Measurements from ENCODE around the gene MAST4.
"Not testable (repeated sequence)": the region's sequence is repeated elsewhere in the genome, so short reads cannot be mapped to it uniquely, and the experiment has no call there.

MAST4 gene

DNA sequence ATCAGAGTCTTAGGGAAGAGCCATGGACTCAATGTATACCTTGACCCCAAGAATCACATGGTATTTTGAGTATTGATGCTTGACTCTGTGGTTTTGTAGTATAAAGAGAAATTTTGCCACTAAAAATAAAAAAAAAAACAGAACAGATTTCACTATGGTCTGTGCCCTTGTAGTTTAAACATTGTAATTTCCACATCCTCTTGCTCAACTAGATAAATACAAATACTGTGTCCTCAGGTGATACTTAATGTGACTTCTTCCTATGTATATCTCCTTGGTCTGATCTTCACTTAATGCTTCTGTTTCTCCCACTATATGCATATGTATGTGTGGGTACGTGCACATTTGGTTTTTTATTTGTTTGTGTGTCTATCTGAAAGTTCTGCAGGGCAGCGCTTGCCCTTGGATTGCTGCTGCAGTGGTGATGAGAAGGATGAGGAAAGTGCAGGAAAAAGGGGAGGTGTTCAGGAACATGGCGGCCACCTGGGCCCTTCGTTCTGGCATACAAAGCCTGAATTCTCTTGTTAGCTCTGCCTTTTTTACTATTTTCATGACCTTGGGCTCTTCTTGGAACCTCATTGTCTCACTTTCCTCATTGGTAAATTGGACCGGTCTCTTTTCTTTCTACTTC is 222.2 kb downstream of the MAST4 start:
- DNase-seq = no peak

DNA sequence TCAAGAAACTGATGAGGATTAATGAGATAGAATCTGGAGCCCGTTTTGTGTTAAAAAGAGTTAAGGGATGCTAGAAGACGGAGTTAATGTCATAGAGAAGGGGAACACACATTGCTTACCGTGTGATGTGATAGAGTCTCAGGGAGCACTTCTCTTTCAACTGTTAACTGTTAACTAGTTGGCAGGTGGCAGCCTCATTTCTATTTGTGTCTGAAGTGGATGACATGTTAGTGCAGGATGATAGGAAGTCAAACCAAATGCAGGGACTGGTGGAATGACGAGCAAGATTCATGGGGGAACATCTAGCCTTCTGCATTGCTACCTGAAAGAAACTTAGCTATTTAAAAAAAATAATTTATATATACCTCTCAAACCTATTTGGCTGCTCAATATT is 222.7 kb downstream of the MAST4 start:
- DNase-seq = no peak

DNA sequence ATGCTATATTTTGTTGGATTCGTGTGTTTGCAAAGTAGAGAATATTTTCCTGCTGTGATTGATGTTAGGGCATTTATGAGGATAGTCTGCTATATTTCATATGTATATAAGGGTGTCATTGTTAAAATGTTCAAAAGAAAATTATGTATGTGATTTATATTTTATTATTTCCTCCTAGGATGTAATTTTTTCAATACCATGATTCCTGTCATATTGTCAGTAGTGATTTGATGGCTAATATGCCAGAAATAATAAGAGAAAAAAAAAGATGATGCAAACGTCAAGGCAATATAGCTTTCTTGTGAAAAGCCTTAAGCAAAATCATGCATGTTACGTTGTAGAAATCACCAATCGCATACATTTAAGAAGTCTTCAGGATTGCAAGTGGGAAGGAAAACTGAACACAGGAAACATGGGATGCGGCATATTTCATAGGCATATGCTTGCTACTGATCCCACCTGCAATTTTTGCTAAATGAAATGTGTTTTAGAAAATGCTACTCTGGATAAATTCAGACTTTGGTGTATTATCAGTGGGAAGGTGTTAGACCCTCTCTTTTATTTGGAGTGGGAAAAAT is 224.5 kb downstream of the MAST4 start:
- DNase-seq = no peak

DNA sequence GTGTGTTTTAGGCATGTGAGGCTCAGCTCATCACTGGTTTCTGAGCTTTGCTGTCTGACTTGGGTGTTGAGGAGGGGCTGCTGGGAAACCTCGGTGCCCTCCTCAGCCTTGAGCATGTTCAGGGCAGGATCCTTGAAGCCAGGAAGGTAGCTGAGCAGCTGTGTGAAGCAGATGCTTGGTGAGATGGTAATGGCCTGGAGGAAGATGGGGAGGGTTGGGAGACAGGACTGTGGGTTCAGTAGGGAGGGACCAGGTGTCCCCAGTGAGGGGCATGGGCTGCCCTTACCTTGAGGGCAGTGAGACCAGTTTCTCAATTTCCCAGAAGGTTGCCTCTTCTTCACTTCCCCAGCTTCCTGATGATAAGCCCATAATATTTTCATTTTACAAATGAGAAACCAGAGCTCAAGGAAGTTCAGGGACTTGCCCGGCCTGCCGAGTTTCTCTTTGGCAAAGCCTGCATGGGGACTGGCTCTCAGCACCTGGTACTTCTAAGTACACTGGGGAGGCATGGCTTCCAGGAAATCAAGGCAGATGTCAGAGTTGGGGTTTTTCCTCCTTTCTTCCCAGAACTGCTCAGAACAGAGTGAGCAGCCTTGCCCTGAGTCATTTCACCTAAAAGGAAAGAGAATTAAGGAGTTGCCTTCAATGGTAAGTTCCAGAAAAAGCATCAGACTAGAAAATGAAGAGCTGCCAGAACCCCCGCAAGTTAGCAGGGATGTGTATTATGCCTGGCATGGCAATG is 225.7 kb downstream of the MAST4 start:
- DNase-seq = peak in 2 of 4 experiments; percentile 15 to 19

DNA sequence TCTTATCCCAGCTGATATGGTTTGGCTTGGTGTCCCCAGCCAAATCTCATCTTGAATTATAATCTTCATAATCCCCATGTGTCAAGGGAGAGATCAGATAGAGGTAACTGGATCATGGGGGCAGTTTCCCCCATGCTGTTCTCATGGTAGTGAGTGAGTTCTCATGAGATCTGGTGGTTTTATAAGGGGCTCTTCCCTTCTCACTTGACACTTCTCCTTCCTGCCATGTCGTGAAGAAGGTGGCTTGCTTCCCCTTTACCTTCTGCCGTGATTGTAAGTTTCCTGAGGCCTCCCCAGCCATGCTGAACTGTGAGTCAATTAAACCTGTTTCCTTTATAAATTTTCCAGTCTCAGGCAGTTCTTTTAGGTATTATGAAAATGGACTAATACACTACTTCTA is 226.7 kb downstream of the MAST4 start:
- not testable (repeated sequence) for DNase-seq

DNA sequence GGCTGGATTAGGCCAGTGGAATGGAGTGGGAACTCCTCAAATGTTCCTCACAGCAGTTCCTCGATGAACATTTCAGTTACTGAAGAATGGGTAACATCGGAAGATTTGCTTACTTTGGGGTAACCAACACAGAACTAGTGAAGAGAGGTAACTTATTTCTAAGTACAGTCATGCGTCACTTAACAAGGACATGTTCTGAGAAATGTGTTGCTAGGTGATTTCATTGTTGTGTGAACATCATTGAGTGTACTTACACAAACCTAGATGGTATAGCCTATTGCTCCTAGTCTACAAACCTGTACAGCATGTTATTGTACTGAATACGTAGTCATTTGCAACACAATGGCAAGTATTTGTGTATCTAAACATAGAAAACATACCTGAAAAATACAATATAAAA is 228.3 kb downstream of the MAST4 start:
- DNase-seq = no peak

DNA sequence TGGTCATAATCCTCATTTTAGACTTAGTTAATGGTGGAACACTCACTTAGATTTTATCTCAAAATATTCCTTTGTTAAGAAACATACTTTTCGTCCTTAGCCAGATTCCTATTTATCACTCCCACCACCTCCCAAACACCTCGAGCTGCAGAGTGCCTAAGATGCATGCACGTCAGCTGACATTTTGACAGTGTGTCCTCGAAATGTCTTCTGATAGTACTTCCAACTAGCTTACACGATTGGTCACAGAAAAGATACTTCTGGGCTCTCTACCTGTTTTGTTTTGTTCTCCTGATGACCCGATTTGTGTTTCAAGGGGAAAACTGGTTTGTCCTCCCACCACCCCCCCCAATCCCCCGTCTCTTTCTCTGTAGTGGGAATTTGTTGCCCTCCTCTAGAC is 230.1 kb downstream of the MAST4 start:
- DNase-seq = no peak

DNA sequence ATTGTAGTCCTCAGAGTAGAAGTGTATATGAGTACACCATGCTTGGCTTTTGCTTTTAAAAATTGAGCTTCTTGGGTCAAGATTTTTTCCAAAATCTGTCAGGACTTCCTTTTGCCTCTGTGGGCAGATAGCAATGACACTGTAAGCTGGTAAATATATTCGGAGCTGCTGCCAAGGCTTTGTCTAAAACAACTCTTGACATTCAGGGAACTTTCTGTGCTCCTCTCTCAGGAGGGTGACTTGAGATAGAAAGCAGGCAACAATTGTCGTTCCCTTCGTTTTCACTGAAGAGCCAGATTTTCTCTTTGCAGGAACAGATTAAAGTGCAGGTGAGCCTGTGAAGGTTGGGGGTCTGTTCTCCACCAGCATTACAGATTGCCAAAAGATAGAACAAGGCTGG is 230.5 kb downstream of the MAST4 start:
- no peak for DNase-seq

DNA sequence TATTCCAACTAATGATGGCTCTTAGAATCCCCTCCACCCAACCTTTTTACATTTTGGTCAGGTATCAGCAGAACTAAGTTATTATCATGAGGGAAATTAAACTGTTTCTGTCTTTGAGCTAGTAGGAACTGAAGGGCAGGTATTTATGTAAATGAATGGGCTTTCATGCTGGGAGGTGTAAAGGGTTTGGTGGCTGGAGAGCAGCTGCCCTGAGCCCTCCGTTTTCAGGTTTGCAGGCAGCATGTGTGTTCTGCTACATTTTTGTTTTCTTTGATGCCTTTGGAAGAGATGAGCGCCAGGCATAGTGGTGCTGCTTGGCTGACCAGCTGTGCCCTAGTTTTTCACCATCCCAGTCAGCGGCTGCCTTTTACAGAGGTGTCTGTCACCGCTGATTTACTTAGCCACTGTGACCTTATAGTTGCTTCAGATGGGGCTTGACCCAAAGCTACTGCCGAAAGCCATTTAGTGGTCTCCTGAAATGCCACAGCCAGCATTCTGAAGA is 231.9 kb downstream of the MAST4 start:
- DNase-seq = no peak

DNA sequence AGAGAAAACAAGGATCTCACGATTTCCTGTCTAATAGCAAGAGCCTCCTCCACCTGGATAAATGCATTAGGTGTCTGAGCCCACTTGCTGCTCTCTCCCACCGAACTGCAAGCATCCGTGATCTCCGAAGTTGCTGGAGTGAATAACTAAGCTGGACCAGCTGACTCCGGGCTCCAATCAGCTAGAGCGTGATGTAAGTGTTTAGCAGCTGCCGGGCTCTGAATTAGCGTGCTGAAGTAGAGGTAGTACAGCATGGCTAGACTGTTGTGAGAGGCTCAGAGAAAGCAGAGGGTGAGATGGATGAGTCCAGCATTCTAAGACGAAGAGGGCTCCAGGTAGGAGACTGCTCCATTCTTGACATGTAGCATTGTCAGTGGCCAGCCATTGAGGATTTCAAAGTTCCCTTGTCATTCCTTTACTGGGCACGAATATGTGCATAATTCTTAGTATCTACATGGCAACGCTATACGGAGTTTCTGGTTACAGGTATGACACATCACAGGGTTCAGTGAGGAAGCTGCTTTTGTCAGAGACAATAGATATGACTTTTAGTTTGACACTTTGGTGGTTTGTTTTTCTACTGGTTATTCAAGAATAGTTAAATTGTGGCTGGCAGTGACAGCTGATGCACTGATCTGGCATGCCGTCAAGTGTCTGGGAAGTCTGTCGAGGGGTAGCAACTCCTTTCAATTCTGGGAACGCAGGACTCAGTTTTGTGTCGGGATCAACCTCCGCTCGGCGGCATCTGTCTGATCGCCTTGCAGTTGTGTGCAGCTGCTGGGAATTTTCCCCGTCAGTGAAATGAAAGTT is 232.6 kb downstream of the MAST4 start:
- peak in 3 of 4 experiments; percentile 25 to 36 (median 25) for DNase-seq

DNA sequence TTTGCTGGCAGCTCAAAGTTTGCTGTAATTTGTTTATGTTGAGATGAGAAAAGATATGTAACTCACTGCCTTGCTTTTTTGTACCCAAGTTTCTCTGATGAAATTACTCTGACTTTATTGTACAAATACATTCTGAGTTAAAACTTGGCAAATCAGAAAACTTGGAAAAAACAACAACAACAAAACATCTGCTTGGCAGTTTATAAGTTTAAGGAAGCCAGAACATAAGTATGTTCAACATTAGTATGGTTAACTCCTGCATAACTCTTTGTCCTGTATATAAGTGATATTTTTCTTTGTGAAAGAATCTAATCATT is 233.1 kb downstream of the MAST4 start:
- DNase-seq = no peak

DNA sequence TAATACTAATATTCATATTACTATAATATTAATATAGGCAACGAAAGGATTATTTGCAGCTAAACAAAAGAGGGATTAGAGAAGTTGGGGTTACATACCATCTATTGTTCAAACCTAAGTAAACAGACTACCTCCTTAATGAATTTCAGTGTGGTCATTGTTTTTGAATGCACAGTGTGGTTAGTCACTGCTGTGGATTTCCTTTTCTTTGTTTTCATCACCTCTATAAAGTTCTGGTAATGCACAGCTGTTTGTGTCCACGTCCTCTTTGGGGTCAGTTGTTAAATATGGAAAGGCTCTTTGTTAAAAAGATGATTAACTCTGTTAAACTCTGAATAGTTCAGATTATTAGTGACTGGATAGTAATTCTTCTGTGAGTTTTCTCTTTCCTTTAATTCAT is 233.6 kb downstream of the MAST4 start:
- DNase-seq = no peak

DNA sequence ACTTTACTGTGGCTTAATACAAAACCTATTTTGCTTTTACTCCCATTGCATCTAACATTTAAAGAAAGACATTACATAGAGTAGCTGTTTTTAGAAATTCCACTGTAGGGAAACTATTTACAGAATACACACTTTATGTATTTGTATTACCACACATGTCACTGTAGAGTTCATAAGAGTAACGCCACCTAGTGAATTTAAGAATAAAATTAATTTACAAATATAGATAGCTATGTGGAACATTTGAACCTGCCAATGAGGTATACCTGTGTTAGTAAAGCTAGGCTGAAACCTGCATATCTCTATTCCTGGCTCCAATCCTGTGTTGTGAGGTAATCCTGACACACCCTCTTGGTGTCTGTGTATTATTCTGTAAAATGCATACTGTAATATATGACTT is 234.4 kb downstream of the MAST4 start:
- no peak for DNase-seq

DNA sequence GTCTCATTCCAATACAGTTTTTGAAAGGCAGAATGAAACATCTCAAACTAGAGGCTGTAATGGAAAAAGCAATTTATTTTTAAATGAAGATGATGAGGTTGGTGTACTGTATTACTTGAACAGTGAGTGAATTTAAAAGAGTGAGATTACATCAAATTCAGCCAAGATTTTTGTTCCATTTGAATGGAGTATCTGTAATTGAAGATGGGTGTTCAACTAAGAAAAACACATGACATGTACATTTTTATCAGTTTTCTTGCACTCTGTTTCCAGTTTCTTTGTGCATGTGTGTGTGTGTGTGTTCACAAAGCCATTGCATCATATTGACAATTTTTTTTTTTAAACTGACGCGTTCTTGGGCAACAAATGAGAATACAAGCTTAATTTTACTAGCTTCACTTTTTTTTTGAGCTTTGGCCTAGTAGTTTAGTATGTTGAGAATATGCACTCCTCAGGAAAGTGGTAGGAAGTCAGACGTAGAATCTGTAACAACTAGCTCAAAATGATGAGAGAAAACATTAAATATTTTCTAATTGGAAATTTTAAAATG is 243.5 kb downstream of the MAST4 start:
- DNase-seq = no peak

DNA sequence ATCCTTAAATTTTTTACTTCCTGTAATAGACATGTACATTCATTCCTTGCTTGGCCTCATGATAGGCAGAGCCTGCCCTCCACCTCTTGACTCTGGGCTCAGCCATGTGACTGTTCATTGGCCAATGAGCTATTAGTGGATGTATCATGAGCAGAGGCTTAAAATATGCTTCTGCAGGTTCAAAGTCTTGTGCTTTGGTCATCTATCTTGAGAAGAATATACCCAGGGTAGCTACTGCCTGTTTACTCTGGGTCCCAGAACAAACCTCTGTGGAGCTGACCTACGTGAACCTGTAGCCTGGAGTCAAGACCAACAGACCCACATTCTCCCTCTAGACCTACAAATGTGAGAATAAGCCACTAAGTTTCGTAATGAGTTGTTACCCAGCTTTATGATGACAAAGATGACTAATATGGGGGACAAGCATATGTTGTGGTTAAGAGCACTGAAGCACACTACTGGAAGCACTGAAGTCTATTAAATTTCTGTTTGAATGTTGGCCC is 244.4 kb downstream of the MAST4 start:
- no peak for DNase-seq

DNA sequence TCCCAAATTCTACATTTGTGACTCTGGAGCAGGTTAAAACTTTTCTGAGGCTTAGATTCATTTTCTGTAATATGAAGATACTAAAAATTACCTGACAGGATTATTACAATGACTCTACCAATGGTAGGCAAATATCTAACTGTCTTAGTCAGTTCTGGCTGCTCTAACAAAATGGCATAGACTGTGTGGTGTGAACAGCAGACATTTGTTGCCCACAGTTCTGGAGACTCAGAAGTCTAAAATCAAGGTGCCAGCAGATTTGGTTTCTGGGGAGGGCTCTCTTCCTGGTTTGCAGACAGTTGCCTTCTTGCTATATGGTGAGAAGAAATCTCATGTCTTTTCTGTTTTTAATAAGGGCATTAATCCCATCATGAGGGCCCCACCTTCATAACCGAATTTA is 245.1 kb downstream of the MAST4 start:
- DNase-seq = no peak

DNA sequence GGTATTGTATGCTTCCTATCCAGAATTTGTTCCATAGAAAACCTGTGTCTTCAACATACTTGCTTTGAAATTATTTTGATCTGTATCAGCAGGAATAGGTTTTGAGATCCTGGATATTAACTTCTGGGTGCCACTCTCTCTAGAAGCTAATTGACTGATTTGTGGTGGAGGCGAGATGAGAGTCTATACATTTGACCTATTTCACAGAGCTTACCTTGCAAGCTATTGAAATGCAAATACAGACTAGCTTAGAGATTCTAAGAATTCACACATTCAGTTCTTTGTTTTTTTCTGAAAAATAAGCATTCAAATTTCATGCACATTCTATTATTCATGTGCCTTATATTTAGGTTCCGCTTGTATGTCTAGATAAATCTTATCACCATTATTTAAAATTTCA is 246.3 kb downstream of the MAST4 start:
- no peak for DNase-seq

DNA sequence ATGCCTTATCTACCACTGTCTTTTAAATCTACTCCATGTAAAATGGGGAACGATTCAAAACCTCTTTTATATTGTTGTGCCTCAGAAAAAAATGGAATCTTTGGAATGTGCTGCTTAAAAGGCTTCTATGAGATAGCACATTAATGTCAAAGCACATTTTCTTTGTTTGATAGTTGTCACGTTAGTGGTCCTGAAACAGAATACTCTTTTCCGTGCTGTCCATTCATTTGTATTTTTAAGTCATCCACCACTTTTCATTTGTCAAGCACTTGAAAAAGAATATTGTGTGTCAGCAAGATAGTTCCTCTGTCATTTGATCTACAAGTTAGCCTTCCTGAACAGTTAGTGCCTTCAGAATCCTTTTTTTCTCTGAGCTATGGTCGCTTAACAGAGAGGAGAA is 246.9 kb downstream of the MAST4 start:
- no peak for DNase-seq

DNA sequence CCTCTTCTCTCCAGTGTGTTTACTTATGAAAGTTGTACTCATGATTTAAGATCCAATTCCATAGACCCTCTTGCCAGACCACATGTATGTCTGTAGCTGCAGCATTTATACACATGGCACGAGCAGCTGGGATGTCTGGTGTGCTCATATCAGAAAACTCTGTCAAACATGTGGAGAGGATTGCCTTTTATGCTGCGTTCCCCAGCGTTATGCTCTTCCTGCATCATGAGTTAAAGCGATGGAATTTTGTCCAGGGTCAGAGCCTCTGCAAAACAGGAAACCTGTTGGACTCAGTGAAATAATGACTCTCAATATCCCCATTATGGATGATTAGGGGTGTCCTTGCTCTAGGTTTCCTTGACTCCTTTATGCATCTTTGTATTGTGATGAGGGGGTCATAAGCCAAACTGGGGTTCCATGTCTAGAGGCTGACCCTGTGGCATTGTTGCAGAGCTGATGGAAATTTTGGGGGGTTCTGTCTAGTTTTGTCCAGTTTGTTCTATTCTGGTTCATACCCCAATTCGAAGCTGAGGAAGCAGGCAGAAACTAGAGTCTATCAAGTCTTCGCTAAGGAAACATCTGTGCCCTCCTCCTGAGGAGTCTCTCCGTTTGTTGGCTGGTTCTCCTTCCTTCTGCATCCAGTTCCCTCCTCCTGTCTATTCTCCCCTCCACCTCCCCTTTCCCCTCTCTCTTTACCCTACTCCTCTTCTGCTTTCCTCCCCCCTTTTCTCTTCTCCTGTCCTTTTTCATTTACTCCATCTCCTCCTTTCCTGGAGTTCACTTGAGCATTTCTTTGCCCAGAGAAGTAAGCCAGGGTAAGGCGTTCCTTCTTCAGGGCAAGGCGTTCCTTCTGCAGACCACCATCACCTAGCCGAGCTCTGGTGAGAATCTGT is 252.8 kb downstream of the MAST4 start:
- no peak for DNase-seq

DNA sequence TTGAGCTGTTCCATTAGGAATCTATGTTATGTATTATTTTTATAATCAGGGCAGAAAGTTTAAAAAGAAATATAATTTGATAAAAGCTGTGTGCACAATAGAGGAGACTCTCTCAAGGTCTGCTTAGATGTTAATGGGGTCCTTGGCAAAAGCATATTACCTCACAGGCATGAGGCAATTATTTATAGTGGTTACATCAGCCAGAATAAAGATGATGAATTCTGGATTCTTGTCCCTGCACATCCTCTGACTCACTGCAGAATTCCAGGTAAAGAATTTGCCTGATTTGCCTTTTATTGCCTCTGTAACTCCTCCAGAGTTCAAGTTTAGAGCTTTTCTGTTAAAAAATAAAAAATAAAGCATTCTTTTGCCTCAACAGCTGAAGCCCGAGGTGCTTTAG is 253.6 kb downstream of the MAST4 start:
- no peak for DNase-seq

DNA sequence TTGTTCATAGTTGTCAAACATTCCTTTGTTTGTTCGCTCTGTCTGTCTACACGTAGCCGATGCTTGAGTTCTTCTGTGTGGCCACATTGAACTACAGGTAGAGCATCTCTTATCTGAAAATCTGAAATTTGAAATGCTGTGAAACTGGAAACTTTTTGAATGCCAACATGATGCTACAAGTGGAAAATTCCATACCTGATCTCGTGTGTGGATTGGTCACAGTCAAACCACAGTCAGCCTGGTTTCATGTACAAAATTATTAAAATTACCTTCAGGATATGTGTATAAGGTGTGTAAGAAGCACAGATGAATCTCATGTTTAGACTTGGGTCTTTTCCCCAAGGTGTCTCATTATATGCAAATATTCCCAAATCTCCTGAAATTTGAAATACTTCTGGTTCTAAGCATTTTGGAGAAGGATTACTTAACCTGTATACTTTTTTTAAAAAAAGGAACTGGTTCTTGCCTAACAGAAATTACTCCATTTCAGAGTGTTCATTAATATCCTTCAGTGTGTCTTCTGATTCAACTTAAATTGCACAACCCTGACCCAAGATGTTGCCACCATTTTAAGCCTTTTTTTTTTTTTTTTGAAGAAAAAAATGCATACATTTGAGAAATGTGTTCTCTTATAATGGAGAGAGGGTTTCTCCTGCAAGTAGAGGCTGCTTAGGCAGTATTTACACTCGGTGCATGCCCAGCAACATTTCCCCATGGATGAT is 254.3 kb downstream of the MAST4 start:
- no peak for DNase-seq

Measured in activated CD4-positive, CD25-positive, alpha-beta regulatory T cell (primary cell).